HG02642 (cell line): ENCODE data around the gene EXPH5.

ENCODE experiments used
- ATAC-seq: cut with Tn5 transposase; IDR thresholded peaks from one replicate; pipeline ENCODE4 v1.9.1; 2021; ENCODE audit warnings: mild to moderate bottlenecking; ENCODE audit not compliant: unreplicated experiment, poor library complexity

Gene EXPH5

GRCh38 chr11:108486828-108487227 is 106.7 kb downstream of the EXPH5 start:
- no peak for ATAC-seq

DNA sequence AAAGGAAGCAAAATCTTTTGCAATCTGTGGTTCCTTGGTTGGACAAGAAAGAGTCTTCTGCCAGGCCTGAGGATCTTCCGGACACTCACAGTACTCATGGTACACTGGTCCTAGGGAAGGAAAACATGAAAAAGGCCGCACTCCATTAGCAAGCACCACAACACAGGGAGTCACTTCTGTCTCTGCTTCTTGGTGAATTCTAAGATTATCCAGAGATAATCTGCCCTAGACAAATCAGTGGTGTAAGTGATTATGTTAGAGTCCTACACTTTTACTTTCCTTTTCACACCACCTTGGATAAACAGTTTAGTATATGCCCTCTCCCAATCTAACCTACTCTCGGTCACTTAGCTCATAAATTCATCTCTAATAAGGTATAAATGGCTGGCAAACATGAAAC is 107.2 kb downstream of the EXPH5 start:
- no peak for ATAC-seq

GRCh38 chr11:108483163-108483562 is 110.4 kb downstream of the EXPH5 start:
- no peak for ATAC-seq

- ATAC-seq = no peak
Measured at GRCh38 chr11:108474664-108475463, 118.7 kb downstream of the EXPH5 start.

- no peak for ATAC-seq
Measured at GRCh38 chr11:108472681-108473080, 120.9 kb downstream of the EXPH5 start.

DNA sequence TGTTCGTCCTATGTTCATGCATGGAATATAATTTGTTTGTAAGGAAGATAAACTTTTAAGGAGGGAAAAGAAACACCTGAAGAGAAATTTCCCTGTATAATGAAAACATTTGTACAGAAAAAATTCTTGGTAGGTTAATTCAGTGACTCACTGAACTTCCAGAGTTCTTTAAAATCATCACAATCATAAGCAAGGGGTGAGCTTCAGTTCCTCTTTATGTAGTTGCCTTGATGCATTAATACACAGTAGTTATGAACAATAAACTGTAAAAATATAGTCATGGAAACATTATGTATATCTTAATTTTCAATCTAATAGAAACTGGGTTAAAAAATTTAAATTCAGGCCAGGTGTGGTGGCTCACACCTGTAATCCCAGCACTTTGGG is 125.1 kb downstream of the EXPH5 start:
- no peak for ATAC-seq

DNA sequence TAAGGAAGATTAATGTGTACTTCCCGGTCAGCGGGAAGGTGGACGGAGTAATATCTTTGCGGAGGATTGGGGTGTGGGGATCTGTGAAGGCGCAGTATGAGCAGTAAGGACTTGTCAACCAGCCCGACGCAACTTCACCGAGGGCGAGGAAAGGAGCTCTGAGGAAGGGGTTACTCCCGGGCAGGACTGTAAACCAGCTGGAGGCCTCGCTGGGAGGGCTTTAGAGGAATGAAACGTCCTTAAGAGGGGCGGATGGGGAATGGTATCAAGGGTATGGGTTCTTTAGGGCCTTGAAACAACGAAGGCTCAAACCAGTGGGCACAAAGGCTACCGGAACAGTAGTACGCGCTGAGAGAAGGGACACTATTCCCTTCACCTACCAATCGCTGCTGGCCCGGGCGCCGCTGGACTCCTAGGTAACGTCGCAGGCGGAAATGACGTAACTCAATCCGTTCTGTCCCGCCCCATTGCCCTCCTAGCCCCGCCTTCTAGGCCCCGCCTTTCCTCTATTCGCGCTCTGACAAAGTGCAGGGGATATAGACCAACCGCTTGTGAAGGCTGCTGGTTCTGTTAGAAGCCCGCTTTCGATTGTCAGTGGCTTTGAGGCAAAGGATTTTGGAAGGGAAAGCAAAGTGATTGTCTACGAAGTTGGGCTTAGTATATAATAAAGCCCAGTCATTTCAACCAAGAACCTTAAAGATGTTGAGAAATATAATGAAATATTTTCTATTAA is 126.3 kb downstream of the EXPH5 start, which contains the start of gene C11orf65:
TSS of gene C11orf65 (minus strand) at position 439 of the 733 bp plus-strand sequence. CDS start 5,970 bp downstream, outside the sequence.
- peak; percentile 99 for ATAC-seq

DNA sequence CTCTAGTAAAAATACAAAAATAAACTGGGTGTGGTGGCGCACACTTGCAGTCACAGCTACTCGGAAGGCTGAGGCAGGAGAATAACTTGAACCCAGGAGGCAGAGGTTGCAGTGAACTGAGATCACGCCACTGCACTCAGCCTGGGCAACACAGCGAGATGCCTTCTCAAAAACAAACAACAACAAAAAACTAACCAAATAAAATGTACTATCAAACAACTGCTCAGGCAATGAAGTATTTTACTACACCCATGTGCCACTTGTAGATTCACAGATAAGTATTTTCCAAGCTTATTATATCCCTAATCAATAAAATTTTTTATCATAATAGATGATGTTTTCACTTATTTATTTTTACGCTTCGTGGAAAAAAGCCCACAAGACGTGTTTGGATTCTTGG is 127.2 kb downstream of the EXPH5 start:
- ATAC-seq = no peak
